ES-I3 (cell line): Measurements from ENCODE around the gene SNN.

Source experiments
- H3K36me3 ChIP-seq: 2 replicates; pipeline ENCODE4 v1.6.1; 2013; ENCODE audit warnings: mild to moderate bottlenecking, low read length, control low read depth, moderate library complexity; ENCODE audit not compliant: insufficient read depth
- H3K4me1 ChIP-seq: 2 replicates; pipeline ENCODE4 v1.6.1; 2013; ENCODE audit warnings: mild to moderate bottlenecking, control low read depth, low read length; ENCODE audit not compliant: insufficient read depth
- H3K9ac ChIP-seq: 2 replicates; pipeline ENCODE4 v1.6.1; 2013; ENCODE audit warnings: low read depth, mild to moderate bottlenecking, low read length, moderate library complexity
- H3K9me3 ChIP-seq: 2 replicates; pipeline ENCODE4 v1.6.1; 2013; ENCODE audit warnings: mild to moderate bottlenecking, low read length, moderate library complexity; ENCODE audit not compliant: control insufficient read depth, insufficient read depth

Gene SNN

DNA sequence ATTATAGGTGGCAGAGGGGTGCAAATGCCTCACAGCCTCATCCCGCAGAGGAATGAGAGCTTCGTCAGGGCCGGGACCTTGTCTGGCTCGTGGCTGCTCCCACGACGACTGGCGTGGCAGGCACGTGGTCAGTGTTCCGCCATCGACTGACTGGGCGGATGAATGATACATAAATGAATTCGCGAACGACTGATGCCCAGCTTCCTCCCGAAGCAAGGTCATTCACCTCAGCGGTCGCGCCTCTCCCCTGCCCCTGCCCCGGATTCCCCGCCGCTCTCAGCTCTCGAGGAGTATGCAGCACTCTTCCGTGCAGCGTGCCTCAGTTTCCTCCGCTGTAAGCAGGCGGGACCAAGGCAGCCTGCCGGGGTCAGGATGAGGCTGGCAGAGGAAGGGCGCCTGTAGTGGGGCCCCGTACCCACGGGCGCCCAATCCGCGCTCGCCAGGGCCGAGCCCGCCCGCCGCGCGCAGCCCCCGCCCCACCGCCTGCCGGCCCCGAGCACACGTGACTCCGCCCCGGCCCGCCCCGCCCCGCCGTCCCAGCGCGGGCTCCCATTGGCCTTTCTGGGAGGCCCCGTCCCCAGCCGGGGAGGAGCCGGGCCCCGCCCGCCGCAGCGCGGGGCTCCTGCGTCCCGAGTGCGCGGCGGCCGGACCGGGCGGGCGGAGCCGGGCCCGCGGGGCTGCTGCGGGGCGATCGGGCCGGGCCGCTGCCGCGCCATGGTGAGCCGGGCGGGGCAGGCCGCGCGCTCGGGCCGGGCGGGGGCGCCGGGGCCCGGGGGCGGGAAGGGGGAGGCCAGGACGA is at the start of gene SNN:
Gene SNN (plus strand): TSS at position 632 of the 799 bp plus-strand sequence. CDS start 7,605 bp downstream, outside the sequence.
- peaks cover 37% of the 10 kb centered on the region; the same call in 1 of the 2 replicates for H3K4me1 ChIP-seq
- no peaks in the 10 kb centered on the region for H3K9me3 ChIP-seq
- H3K36me3 ChIP-seq, result no peaks in the 10 kb centered on the region; the same call in 1 of the 2 replicates
- H3K9ac ChIP-seq, result peak within 1 kb of the TSS; percentile 76

DNA sequence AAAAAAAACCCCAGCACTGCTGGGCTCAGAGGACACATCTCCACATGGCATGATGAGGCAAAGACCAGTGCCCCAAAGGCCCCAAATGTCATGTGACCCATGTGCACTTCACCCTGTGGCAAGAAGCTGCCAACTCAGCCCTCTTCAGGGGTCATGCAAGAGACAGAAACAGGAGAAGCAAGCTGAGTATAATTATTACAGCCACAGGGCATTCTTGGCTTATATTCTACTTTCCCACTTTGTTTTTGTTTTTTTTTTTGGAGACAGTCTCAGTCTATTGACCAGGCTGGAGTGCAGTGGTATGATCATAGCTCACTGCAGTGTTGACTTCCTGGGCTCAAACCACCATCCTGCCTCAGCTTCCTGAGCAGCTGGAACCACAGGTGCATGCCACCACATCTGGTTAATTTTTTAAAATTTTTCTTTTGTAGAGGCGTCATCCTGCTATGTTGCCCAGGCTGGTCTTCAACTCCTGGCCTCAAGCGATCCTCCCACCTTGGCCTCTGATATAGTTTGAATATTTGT is 48.9 kb upstream of the SNN start:
- no peaks in the 10 kb centered on the region; the same call in 1 of the 2 replicates for H3K36me3 ChIP-seq
- no peaks in the 10 kb centered on the region for H3K9me3 ChIP-seq
- no peak overlapping the region for H3K9ac ChIP-seq
- H3K4me1 ChIP-seq, result peaks cover 28% of the 10 kb centered on the region

DNA sequence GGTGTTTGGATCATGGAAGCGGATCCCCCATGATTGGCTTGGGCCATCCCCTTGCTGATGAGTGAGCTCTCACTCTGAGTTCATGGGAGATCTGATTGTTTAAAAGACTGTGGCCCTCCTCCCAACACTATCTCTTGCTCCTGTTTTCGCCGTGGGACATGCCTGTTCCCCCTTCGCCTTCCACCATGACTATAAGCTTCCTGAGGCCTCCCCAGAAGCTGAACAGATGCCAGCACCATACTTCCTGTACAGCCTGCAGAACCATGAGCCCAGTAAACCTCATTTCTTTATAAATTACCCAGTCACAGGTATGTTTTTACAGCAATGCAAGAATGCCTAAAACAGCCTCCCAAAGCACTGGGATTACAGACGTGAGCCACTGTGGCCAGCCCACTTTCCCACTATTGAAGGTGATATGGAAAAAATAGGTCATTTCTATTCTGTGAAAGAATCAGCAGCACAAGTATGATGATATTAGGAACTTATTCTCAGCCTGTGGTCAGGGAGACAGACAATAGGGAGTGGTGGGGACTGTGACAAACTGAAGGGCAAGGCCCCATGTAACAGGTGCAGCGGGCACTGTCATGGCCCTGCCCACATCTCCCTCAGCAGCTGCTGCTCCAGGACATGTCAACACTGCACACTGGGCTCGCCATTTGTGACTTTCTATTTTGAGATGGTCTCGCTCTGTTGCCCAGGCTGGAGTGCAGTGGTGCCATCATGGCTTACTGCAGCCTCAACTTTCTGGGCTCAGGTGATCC is 47.8 kb upstream of the SNN start:
- Histone ChIP-seq H3K36me3 (no peaks in the 10 kb centered on the region; the same call in 1 of the 2 replicates), H3K4me1 (peaks cover 21% of the 10 kb centered on the region), H3K9ac (no peak overlapping the region), H3K9me3 (no peaks in the 10 kb centered on the region)

DNA sequence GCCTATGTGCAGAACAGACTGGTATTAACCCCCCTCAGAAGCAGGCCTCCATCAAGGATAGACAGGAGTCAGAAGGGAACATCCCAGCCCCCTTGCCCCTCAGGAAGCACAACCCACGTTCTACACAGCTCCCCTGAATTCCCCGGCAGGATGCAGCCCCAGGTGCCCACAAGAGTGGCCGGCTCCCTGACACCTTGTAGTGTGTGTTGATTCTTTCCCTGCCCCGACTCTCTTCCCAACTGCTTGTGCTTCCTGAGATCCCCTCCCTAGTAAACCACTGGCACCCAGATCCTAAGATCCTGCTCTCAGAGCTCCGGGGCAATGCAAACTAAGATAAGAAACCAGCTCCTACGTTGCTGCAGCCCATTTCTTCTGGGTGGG is 46.7 kb upstream of the SNN start:
- Histone ChIP-seq H3K4me1 (peaks cover 17% of the 10 kb centered on the region), H3K9me3 (no peaks in the 10 kb centered on the region), H3K36me3 (no peaks in the 10 kb centered on the region; the same call in 1 of the 2 replicates), H3K9ac (no peak overlapping the region)

DNA sequence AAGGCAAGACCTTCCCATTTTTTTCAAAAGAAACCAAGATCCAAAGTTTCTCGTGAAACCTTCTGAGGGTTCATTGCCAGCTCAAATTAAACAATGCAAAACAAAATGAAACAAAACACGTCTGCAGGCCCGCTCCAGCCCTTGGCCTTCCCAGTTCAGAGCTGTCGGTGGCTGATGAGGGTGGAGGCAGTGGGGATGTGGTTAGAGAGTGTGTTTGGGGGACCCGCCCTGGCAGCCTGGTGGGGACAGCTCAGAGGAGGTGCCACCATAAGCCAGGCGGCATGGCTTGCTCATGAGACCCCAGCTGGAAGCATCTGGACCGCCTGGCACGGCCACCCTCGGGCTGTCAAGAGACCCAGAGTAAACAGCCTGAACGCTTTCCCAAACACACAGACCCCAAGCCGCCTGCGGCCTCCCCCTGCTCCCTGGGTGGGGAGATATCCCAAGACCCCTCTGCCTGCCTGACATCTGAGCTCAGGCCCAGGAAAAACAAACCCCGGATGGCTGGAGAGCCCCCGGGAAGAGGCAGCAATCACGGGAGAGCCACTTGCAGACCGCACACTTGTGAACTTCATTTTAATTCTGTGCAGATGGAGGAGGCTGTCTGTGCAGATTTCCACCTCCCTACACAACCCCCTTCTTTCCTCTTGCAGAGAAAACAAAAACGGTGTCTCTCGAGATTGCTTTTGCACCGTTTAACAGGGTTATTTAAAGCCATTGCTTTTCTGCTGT is 46.2 kb upstream of the SNN start:
- H3K4me1 ChIP-seq, result peaks cover 17% of the 10 kb centered on the region
- no peak overlapping the region for H3K9ac ChIP-seq
- no peaks in the 10 kb centered on the region for H3K9me3 ChIP-seq
- no peaks in the 10 kb centered on the region; the same call in 1 of the 2 replicates for H3K36me3 ChIP-seq

DNA sequence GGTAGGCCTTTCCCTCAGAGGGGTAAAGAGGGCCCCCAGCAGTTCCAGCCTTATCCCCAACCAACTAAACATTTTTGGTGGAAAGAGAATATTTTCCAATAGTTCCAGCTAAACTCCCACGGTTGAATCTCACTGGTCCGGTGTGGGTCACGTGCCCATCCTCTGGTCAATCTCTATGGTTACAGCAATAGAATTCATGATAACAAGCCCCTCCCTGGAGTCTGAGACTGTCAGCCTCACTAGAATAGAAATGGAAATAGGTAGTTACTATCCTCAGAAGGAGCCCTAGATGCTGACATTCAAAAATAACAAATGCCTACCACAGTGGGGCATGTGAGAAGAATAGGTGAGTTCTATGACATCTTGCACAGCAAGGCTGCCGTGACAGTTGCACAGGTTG is 44.0 kb upstream of the SNN start:
- Histone ChIP-seq H3K9me3 (no peaks in the 10 kb centered on the region), H3K9ac (no peak overlapping the region), H3K36me3 (no peaks in the 10 kb centered on the region), H3K4me1 (peaks cover 15% of the 10 kb centered on the region)

DNA sequence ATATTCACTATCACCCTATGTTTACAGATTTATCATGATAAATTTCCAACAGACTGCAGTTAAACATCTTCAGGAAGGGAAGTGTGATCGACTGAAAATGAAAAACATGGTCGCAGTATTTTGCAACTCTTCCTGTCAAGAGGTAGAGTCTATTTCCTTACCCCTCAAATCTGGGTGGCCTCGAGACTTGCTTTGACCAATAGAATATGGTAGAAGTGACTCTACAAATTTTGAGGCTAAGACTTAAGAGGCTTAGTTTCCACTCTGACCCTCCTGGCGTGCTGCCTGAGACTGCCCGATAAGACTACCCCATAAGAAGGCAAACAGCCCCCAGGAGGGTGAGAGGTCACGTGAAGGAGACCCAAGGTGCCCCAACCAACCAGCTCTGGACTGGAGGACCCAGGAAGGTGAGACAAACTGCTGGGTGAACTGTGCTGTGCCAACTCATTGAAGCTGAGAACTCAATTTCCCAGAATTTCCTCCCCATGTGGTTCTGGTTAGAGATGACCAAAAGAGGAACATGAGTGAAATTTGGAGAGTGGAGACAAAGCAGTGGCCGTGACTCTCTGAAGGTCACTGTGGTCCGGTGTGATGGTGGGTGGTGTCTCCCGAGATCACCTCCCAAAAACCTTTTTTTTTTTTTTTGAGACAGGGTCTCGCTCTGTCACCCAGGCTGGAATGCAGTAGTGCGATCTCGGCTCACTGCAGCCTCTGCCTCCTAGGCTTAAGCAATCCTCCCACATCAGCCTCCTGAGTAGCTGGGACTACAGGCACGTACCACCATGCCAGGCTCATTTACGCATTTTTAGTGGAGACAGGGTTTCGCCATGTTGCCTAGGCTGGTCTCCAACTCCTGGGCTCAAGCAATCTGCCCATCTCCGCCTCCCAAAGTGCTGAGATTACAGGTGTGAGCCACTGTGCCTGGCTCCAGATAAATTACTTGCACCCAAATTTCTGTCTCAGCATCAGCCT is 43.3 kb upstream of the SNN start:
- Histone ChIP-seq H3K9ac (no peak overlapping the region), H3K36me3 (no peaks in the 10 kb centered on the region), H3K9me3 (no peaks in the 10 kb centered on the region), H3K4me1 (peaks cover 15% of the 10 kb centered on the region)

DNA sequence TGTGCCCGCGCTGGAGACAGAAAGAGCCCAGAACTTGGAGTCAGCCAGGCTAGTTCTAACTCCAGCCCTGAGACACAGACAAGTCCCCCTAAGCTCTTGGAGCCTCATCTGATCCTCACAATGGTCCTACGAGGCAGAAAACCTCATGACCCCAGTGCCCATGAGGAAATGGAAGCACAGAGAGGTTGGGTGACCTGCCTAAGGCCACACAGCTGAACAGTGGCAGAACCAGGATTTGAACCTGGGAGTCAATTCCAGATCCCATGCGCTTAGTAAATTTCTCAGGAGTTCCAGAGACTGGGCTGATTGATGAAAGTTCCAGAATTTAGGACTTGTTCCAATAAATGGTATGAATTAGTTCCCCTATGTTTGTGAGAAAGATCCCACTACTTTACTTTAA is 42.5 kb upstream of the SNN start:
- Histone ChIP-seq H3K9me3 (no peaks in the 10 kb centered on the region), H3K36me3 (no peaks in the 10 kb centered on the region), H3K4me1 (peaks cover 15% of the 10 kb centered on the region), H3K9ac (no peak overlapping the region)

DNA sequence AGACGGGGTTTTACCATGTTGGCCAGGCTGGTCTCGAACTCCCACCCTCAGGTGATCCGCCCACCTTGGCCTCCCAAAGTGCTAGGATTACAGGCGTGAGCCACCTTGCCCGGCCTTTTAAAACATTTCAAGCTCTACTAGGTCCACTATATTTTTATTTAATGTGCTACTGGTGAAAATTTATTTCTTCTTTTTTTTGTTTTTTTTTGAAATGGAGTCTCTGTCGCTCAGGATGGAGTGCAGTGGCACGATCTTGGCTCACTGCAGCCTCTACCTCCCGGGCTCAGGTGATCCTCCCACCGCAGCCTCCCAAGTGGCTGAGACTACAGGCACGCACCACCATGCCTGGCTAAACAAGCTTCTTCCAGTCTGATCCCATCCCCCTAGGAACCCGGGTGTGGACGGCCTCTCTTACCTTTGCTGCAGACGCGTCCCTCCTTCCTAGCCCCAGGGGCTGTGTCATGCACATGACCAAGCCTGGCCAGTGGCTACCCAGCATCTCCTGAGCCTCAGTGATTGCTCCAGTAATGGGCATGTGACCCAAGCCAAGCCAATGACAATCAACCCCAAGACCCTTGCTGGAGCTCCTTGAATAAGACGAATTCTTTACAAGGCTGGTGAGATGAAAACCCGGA is 41.5 kb upstream of the SNN start:
- Histone ChIP-seq H3K36me3 (no peaks in the 10 kb centered on the region), H3K9ac (no peak overlapping the region), H3K9me3 (no peaks in the 10 kb centered on the region), H3K4me1 (peaks cover 10% of the 10 kb centered on the region)

DNA sequence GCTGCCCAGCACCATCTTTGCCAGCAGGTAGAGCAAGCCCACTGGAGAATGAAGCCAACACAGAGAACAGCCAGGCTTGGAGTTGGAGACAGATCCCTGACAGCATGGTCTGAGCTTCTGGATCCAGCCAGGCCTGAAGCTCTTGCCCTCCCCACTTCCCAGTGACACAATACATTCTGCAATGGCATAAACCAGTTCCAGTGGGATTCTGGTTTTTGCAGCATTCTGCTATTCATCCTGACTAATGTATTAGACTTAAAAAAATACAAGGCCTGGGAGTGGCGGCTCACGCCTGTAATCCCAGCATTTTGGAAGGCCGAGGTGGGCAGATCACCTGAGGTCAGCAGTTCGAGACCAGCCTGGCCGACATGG is 41.0 kb upstream of the SNN start:
- Histone ChIP-seq H3K4me1 (peaks cover 10% of the 10 kb centered on the region), H3K9ac (no peak overlapping the region), H3K36me3 (no peaks in the 10 kb centered on the region), H3K9me3 (no peaks in the 10 kb centered on the region)

DNA sequence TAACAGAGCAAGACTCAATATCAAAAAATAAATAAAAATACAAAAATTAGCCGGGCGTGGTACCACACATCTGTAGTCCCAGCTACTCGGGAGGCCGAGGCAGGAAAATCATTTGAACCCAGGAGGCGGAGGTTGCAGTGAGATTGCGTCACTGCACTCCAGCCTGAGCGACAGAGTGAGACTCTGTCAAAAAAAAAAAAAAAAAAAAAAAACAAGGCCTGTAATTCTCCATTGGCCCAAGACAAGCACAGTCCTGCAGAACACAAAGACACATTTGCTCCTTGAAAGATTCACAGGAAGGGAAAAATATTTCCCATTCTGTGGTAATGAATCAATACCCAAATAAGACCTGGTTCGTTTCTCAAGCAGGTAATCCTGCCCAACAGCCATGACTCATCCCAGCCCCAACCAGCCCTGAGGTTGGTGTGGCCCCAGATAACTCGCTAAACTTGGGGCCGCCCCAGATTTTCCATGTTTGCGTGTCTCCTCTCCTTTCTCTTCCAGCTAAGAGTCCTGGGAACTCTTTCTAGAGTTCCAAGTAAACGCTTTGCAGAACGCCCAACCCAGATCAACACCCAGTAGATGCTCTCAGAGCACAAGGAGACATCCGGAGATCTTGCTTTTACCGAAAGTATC is 40.3 kb upstream of the SNN start:
- Histone ChIP-seq H3K9ac (no peak overlapping the region), H3K36me3 (no peaks in the 10 kb centered on the region), H3K9me3 (no peaks in the 10 kb centered on the region), H3K4me1 (peaks cover 7% of the 10 kb centered on the region; the same call in 1 of the 2 replicates)

DNA sequence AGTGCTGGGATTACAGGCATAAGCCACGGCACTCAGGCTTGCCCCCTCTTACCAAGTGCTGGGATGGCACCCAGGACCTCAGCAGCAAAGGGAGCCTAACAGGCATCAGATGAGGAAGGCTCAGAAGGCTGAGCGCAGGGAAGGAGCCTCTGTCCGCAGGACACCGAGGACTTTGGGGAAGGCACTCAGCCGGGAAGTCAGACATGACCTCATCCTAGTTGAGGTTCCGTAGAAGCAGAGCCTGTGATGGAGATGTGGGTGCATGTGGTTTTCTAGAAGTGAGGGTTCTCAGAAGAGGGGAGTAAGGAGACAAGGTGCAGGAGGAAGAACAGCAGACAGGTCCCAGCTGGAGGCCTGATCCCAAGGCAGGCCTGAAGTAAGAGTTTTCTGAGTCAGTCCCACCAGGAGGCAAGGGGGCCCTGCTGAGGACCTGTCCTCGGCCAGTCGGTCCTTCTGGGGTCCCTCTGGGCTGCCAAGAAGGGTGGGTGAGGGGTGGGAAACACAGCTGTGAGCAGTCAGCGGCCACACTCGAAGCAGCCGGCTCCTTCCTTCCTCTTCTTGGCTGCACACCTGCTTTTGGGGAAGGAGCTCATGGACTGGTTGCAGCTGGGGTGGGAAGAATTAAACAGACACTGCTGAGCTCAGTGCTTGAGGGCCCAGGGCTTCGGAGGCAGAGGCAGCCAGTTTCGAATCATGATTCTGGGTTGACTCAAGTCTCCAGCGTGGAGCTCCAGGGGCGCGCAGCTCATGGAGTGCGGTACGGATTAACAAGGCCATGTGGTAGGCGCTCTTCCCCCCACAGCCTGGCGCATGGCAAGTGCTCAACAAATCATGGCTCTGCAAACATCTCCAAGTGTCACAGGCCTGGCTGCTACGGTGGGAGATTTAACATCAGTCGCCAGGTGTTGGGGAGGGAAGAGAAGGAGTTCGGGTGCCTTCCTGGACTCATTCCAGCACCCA is 38.9 kb upstream of the SNN start:
- H3K9ac ChIP-seq, result no peak overlapping the region
- no peaks in the 10 kb centered on the region for H3K36me3 ChIP-seq
- peaks cover 7% of the 10 kb centered on the region; the same call in 1 of the 2 replicates for H3K4me1 ChIP-seq
- no peaks in the 10 kb centered on the region for H3K9me3 ChIP-seq
